HepG2 (cell line): ENCODE data around the gene DIPK1B. TPM values are rescaled to one million over a fixed set of nuclear protein-coding genes. Genes with fewer than 3 reads are reported as not detected.

ENCODE experiments used
- BORCS8-MEF2B ChIP-seq: sonication (generic); formaldehyde crosslinking; IDR thresholded peaks from 2 replicates; pipeline ENCODE4 v1.8.0; 2022; ENCODE audit warnings: mild to moderate bottlenecking, missing genetic modification reagents
- CCDC6 ChIP-seq: sonication (generic); formaldehyde crosslinking; IDR thresholded peaks from 2 replicates; pipeline ENCODE4 v1.8.1; 2022; ENCODE audit warnings: mild to moderate bottlenecking, missing genetic modification reagents, moderate library complexity
- FOXK1 ChIP-seq: sonication (generic); formaldehyde crosslinking; IDR thresholded peaks from 2 replicates; pipeline ENCODE4 v1.4.0; 2020; ENCODE audit warnings: low read depth, missing genetic modification reagents, borderline replicate concordance
- FOXO1 ChIP-seq: sonication (generic); formaldehyde crosslinking; IDR thresholded peaks from 2 replicates; pipeline ENCODE4 v1.4.0; 2020; ENCODE audit warnings: missing genetic modification reagents
- HMG20A ChIP-seq: IDR thresholded peaks from 2 replicates; pipeline ENCODE4 v1.6.1; 2016; ENCODE audit warnings: borderline replicate concordance
- KLF15 ChIP-seq: sonication (generic); formaldehyde crosslinking; IDR thresholded peaks from 2 replicates; pipeline ENCODE4 v1.8.1; 2023; ENCODE audit warnings: borderline replicate concordance, mild to moderate bottlenecking, inconsistent platforms, missing genetic modification reagents, mixed read lengths
- NFIC ChIP-seq: IDR thresholded peaks from 2 replicates; pipeline ENCODE4 v1.6.1; 2012; ENCODE audit warnings: mild to moderate bottlenecking, low read length, inconsistent platforms
- NFYB ChIP-seq: sonication (generic); formaldehyde crosslinking; IDR thresholded peaks from 2 replicates; pipeline ENCODE4 v1.4.0; 2020; ENCODE audit warnings: missing genetic modification reagents
- PAWR ChIP-seq: sonication (generic); formaldehyde crosslinking; IDR thresholded peaks from 2 replicates; pipeline ENCODE4 v1.4.0; 2020; ENCODE audit warnings: missing genetic modification reagents, mild to moderate bottlenecking, borderline replicate concordance
- POGZ ChIP-seq: sonication (generic); formaldehyde crosslinking; IDR thresholded peaks from 2 replicates; pipeline ENCODE4 v1.4.0; 2020; ENCODE audit warnings: mild to moderate bottlenecking, missing genetic modification reagents
- SOX6 ChIP-seq, 2 experiments: fragments of 450-650 bp in 1 of 2; sonication (generic) in 1 of 2; formaldehyde crosslinking in 1 of 2; IDR thresholded peaks; 2 replicates each; pipeline versions ENCODE4 v1.4.0 to v1.6.1; 2017 to 2020; ENCODE audit warnings: antibody characterized with exemption in 1 of 2, mild to moderate bottlenecking in 1 of 2, missing genetic modification reagents in 1 of 2
- YEATS2 ChIP-seq: sonication (generic); formaldehyde crosslinking; IDR thresholded peaks from 2 replicates; pipeline ENCODE4 v1.4.0; 2020; ENCODE audit warnings: missing genetic modification reagents, borderline replicate concordance
- ZNF224 ChIP-seq: sonication (generic); formaldehyde crosslinking; IDR thresholded peaks from 2 replicates; pipeline ENCODE4 v1.5.0; 2020; ENCODE audit warnings: mild to moderate bottlenecking, missing genetic modification reagents
- ZNF333 ChIP-seq: sonication (generic); formaldehyde crosslinking; IDR thresholded peaks from 2 replicates; pipeline ENCODE4 v1.4.0; 2020; ENCODE audit warnings: mild to moderate bottlenecking, missing genetic modification reagents, borderline replicate concordance
- ZNF460 ChIP-seq: sonication (generic); formaldehyde crosslinking; IDR thresholded peaks from 2 replicates; pipeline ENCODE4 v1.5.1; 2020; ENCODE audit warnings: missing genetic modification reagents, mild to moderate bottlenecking, borderline replicate concordance
- ZNF547 ChIP-seq: sonication (generic); formaldehyde crosslinking; IDR thresholded peaks from 2 replicates; pipeline ENCODE4 v1.5.1; 2020; ENCODE audit warnings: mild to moderate bottlenecking, missing genetic modification reagents
- ZNF558 ChIP-seq: sonication (generic); formaldehyde crosslinking; IDR thresholded peaks from 2 replicates; pipeline ENCODE4 v1.9.0; 2022; ENCODE audit warnings: mild to moderate bottlenecking, missing genetic modification reagents, borderline replicate concordance
- ZNF672 ChIP-seq: sonication (generic); formaldehyde crosslinking; IDR thresholded peaks from 2 replicates; pipeline ENCODE4 v1.8.1; 2022; ENCODE audit warnings: missing genetic modification reagents
- polyA plus RNA-seq, 8 experiments: library from polyadenylated mRNA; depleted of rRNA in 3 of 8; stranded (reverse) in 7 of 8; unstranded in 1 of 8; fragments of >200 nt; fragmentation: Illumina TruSeq in 4 of 8; extraction: Trizol in 4 of 8; gene quantifications; 2 replicates each; pipeline versions ENCODE4 v1.2.1 to v1.2.3, GENCODE V29; 2011 to 2016; ENCODE audit warnings: low read depth in 4 of 8, missing spikeins in 1 of 8, mixed read lengths in 1 of 8; ENCODE audit not compliant: insufficient read depth in 1 of 8
- total RNA-seq, 5 experiments: library from RNA; depleted of rRNA; stranded (reverse); fragments of >200 nt; fragmentation: Illumina TruSeq; extraction: Trizol; gene quantifications; 2 replicates each; pipeline ENCODE4 v1.2.3, GENCODE V29; 2016; ENCODE audit warnings: low read depth in 1 of 5
- TF ChIP-seq, protein P1 (sequence below): sonication (generic); formaldehyde crosslinking; IDR thresholded peaks from 2 replicates; pipeline ENCODE4 v1.8.1; 2023; ENCODE audit warnings: mild to moderate bottlenecking, moderate library complexity, missing genetic modification reagents
- TF ChIP-seq, protein P2 (sequence below): sonication (generic); formaldehyde crosslinking; IDR thresholded peaks from 2 replicates; pipeline ENCODE4 v1.4.0; 2020; ENCODE audit warnings: missing genetic modification reagents
- TF ChIP-seq, protein P3 (sequence below): sonication (generic); formaldehyde crosslinking; IDR thresholded peaks from 2 replicates; pipeline ENCODE4 v1.5.1; 2020; ENCODE audit warnings: mild to moderate bottlenecking, moderate library complexity, missing genetic modification reagents
- TF ChIP-seq, protein P4 (sequence below): IDR thresholded peaks from 2 replicates; pipeline ENCODE4 v1.6.1; 2016; ENCODE audit warnings: mild to moderate bottlenecking

Gene DIPK1B
- total and polyA plus RNA-seq, 2 of the 13 experiments (the other 11 are each of a cell fraction or from before 2014, with no cell fraction given) = 0.18 to 3.9 TPM

DNA sequence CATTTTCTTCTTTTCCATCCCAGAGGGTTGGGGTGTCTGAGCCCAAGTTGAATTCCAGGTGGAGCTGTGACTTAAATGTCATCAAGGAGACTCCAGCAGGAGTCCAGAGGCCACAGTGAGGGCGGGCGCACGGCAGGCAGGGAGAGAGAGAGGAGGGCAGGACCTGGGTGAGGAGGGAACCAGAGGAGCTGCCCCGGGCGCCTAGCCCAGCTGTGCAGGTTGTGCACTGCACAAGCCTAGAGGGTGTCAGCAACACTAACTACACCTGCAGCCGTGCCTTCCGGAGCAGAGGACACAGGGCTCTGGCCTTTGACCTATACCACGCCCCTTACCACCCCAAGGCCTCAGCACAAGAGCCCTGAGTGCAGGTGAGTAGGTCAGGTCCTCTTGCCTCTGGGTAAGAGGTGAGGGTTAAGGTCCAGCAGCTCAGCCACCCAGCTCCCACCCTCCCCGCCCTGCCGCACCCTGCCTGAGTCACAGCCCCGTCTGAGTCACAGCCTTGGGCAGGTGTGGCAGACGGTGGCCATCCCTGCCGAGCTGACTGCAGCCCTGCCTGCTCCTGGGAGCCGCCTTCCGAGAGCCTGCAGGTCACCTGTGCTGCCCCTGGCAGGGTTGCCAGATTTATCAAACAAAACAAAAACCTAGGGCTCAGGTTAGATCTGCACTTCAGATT is 18.7 kb upstream of the DIPK1B start (continued):
- peak; percentile 47; the same call in 1 of the 2 replicates for TF ChIP-seq ZNF547 (CRISPR knock-in tag)
- TF ChIP-seq PAWR (CRISPR knock-in tag) = no peak
- TF ChIP-seq ZNF672 (CRISPR knock-in tag) = no peak
- TF ChIP-seq KLF15 = no peak
- no peak for TF ChIP-seq SOX6 (IDR thresholded peaks at IDR 0.05)
- peak; percentile 81 for TF ChIP-seq SOX6 (CRISPR knock-in tag; IDR thresholded peaks at IDR 0.05)
- TF ChIP-seq, protein P1, sequence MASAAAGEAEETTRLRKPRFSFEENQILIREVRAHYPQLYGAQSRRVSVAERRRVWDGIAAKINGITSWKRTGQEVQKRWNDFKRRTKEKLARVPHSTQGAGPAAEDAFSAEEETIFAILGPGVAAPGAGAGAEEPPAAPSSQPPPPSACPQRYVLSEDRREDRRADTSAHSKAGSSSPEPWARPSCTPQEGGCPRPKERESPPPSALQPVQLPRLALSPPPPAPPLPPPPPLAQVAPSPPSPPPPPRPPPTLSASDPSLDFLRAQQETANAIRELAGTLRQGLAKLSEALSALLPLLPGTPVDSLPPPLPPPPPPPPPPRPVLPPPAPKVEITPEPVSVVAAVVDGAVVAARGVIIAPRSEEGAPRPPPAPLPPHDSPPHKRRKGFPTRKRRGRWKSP (CRISPR knock-in tag) = no peak
- TF ChIP-seq, protein P2, sequence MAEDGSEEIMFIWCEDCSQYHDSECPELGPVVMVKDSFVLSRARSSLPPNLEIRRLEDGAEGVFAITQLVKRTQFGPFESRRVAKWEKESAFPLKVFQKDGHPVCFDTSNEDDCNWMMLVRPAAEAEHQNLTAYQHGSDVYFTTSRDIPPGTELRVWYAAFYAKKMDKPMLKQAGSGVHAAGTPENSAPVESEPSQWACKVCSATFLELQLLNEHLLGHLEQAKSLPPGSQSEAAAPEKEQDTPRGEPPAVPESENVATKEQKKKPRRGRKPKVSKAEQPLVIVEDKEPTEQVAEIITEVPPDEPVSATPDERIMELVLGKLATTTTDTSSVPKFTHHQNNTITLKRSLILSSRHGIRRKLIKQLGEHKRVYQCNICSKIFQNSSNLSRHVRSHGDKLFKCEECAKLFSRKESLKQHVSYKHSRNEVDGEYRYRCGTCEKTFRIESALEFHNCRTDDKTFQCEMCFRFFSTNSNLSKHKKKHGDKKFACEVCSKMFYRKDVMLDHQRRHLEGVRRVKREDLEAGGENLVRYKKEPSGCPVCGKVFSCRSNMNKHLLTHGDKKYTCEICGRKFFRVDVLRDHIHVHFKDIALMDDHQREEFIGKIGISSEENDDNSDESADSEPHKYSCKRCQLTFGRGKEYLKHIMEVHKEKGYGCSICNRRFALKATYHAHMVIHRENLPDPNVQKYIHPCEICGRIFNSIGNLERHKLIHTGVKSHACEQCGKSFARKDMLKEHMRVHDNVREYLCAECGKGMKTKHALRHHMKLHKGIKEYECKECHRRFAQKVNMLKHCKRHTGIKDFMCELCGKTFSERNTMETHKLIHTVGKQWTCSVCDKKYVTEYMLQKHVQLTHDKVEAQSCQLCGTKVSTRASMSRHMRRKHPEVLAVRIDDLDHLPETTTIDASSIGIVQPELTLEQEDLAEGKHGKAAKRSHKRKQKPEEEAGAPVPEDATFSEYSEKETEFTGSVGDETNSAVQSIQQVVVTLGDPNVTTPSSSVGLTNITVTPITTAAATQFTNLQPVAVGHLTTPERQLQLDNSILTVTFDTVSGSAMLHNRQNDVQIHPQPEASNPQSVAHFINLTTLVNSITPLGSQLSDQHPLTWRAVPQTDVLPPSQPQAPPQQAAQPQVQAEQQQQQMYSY (CRISPR knock-in tag) = no peak
- TF ChIP-seq ZNF224 (CRISPR knock-in tag) = no peak
- TF ChIP-seq FOXK1 (CRISPR knock-in tag) = peak; percentile 18; the same call in 1 of the 2 replicates
- peak; percentile 64; the same call in 1 of the 2 replicates for TF ChIP-seq POGZ (CRISPR knock-in tag)
- TF ChIP-seq ZNF333 (CRISPR knock-in tag) = peak; percentile 66; the same call in 1 of the 2 replicates
- TF ChIP-seq HMG20A (CRISPR knock-in tag) = peak; percentile 49; the same call in 1 of the 2 replicates
- TF ChIP-seq, protein P3, sequence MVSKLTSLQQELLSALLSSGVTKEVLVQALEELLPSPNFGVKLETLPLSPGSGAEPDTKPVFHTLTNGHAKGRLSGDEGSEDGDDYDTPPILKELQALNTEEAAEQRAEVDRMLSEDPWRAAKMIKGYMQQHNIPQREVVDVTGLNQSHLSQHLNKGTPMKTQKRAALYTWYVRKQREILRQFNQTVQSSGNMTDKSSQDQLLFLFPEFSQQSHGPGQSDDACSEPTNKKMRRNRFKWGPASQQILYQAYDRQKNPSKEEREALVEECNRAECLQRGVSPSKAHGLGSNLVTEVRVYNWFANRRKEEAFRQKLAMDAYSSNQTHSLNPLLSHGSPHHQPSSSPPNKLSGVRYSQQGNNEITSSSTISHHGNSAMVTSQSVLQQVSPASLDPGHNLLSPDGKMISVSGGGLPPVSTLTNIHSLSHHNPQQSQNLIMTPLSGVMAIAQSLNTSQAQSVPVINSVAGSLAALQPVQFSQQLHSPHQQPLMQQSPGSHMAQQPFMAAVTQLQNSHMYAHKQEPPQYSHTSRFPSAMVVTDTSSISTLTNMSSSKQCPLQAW (CRISPR knock-in tag) = peak; percentile 75
- TF ChIP-seq, protein P4, sequence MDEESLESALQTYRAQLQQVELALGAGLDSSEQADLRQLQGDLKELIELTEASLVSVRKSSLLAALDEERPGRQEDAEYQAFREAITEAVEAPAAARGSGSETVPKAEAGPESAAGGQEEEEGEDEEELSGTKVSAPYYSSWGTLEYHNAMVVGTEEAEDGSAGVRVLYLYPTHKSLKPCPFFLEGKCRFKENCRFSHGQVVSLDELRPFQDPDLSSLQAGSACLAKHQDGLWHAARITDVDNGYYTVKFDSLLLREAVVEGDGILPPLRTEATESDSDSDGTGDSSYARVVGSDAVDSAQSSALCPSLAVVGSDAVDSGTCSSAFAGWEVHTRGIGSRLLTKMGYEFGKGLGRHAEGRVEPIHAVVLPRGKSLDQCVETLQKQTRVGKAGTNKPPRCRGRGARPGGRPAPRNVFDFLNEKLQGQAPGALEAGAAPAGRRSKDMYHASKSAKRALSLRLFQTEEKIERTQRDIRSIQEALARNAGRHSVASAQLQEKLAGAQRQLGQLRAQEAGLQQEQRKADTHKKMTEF (CRISPR knock-in tag) = peak; percentile 68; the same call in 1 of the 2 replicates
- no peak for TF ChIP-seq ZNF558
- TF ChIP-seq NFYB (CRISPR knock-in tag) = no peak; the same call in 1 of the 2 replicates
- TF ChIP-seq NFIC = no peak
- peak; percentile 58; the same call in 1 of the 2 replicates for TF ChIP-seq FOXO1
- TF ChIP-seq ZNF460 = no peak
- peak; percentile 33; the same call in 1 of the 2 replicates for TF ChIP-seq BORCS8-MEF2B
- TF ChIP-seq CCDC6 (CRISPR knock-in tag) = no peak
- 0 out of 2 replicates have a peak, but pooled peaks have one; percentile 11 for TF ChIP-seq YEATS2 (CRISPR knock-in tag)
